CD4-positive, alpha-beta T cell treated with Interleukin-15 for 1 hour (primary cell): ENCODE measurements around the gene SLC15A3.

ENCODE experiments used
- DNase-seq: peaks from one replicate; pipeline ENCODE4 v3.0.0-alpha.2; 2020

SLC15A3 gene

DNA sequence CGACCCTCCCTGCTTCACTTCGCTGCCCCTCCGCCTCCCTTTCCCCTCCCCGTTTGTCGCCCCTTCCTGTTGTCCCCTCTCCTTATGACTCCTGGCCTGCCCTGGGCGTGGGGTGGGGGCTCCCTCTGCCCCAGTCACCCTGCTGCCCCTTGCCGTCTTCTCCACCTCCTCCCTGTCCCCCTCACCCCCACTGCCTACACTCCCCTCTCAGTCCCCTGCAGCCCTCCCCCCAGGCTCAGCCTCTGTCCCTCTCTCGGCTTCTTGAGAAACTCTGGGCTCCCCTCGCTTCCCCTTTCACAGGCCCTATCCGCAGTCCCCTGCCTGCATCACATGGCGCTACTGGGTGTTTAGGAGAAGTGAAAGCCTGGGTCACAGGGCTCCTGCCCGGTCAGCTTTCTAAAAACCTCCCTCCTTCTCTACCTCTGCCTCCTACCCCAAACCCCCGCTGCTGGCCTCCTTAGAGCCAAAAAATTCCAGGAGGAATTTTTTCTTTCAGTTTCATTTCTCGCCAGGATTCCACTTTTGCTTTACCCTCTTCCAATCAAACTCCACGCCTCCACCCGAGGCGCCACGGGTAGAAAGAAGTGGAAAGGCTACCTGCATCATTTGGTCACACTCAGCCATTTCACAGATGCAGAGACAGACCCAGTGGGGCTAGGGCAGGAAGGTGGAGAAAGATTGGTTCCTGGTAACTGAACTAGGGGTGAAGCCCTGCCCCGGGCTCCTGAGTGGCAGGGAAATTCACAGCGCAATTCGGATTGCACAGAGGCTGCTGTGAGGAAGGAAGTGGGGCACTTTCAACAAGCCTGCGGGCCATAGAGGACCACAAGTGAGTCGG, at the start of gene SLC15A3:
TSS of gene SLC15A3 (minus strand) at position 273 of the 838 bp plus-strand sequence. CDS start 625 bp downstream, outside the sequence.
- DNase-seq: peak; percentile 87

DNA sequence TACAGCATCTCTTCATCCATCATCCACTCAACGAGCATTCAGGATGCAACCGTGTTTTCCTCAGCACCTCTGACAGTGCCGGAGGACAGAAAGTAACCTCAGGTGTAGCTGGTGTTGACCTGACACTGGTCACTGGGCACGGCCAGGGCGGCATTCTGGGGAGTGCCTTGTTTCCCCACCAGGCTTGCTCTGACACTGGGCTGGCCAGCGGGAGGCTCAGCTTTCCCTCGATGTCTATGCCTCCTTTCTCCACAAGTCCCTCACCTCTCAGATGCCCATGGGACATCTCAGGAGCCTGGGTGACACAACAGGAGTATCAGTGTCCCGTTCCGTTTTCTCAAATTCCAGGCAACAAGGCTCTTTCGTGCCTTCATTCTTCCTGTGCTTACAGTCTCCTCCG, 48.5 kb upstream of the SLC15A3 start:
- DNase-seq: no peak

DNA sequence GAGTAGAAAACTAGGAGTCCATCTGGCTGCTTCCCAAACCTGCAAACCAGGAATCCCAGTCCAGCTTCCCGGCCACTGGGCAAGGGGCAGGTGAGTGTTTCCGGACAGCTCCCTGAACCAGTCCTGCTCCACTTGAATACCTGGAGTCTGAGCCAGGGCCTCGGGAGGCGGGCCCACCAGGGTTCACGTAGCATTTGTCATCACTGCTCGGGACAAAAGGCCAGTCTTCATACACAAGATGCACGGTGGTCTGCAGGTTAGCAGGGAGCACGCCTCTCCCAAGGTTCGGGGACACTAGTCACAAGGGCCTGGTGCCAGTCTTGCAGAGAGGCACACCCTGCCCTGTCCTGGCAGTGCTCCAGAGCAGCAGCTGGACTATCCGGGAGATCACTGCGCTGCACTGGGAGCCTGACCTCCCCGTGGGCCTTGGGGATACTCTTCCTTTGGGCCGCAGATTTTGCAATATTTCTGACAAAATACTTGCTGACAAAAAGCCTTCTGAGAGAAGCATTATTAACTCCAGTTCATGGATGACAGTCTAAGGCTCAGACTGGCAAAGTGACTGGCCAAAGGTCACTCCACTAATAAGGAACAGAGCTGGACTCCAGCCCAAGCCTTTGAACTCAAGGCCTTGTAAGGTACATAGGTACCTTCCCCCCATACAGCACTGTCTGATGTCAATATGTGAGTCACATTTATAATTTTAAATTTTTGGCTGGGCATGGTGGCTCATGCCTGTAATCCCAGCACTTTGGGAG, 44.6 kb upstream of the SLC15A3 start:
- no peak for DNase-seq

DNA sequence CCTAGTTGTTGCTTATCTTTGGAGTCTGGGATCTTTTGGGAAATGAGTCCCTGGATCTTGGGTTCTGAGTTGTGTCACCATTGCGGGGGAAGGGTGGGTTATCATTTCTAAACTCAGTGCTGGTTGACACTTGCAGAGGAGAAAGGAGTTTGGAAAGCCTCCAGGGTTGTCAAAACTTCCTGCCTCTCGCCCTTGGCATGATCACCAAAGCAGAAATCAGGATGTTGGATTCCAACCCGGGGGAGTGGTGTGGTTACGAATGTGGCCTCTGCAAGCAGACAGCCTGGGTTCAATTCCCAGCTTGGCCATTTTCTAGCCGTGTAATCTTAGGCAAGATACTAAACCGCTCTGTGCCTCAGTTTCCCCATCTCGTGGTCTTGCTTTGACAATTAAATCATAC, 43.8 kb upstream of the SLC15A3 start:
- DNase-seq: no peak

DNA sequence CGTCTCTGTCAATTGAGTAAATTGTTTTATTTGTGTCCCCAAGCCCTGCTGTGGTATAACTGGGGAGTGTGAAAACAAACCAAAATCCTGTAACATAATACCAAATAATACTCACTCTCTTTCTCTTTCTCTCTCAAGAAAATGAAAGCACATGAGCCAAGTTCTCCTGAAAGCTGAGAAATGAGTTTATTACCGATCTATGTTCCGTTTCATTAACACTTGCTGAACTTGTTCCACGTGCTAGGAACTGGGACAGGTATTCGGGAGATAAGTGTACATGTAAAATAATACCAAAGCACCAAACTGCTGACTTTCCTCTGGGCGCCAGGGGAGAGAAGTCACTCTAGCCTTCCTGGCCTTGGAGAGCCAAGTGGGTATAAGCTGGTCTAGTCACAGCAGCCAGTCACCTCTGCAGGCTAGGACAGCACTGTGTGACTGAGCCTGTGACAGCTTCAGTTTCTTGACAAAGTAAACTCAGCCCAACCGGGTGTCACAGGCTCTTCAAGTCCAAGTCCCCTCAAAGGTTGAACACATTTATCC, 42.6 kb upstream of the SLC15A3 start:
- DNase-seq: no peak

DNA sequence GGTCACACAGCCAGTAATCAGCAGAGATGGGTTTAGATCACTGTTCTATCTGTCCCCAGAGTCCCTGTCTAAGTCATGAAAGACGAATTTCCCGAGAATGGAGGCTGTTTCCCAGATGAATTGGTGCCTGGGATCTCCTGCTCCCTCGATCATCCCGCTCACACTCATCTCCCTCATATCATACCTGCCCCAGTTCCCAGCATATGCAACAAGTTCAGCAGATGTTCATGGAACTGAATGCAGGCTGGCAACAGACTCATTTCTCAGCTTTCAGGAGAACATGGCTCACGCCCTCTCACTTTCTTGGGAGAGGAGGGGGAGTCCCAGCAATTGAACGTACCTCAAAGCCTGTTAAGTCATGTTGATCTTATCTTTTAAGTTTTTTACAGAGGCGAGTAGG, 41.6 kb upstream of the SLC15A3 start:
- DNase-seq: no peak

DNA sequence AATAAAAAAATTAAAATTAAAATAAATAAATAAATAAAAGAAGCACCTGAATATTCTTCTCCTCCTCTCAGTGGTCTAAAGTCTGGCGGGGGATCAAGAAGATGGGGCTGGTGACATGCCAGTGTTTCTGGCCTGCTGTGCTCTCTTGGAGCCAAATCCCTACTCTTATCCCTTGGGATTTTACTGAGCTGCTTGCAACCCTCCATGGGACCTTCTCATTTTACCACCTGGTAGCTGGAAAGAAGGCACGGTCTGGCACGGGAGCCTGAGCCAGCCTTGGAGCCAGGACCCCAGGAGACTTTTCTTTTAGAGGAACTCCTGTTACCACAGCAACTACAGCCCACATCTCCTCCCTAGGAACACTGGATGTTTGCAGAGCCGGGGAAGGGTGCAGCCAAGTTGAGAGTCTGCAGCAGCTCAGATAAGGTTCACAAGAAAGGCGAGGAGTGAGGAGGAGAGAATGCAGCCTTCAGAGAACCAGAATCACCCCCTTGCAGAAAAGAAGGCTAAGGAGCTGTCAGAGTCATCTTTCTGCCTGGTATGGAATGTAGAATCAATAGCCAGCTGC, 41.0 kb upstream of the SLC15A3 start:
- no peak for DNase-seq

DNA sequence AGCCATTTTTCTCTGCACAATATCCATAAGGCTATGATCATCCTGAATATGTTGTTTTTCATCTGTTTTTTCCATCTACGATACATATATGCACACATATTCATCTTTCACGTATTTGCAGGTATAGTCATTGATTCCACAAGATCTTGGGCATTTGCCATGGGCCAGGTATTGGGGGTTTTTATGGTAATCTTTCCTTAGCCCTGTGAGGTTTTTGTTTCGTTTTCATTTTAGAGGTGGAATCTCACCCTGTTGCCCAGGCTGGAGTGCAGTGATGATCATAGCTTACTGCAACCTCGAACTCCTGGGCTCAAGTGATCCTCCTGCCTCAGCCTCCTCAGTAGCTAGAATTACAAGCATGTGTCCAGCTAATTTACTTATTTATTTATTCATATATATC, 39.5 kb upstream of the SLC15A3 start:
- DNase-seq: no peak

DNA sequence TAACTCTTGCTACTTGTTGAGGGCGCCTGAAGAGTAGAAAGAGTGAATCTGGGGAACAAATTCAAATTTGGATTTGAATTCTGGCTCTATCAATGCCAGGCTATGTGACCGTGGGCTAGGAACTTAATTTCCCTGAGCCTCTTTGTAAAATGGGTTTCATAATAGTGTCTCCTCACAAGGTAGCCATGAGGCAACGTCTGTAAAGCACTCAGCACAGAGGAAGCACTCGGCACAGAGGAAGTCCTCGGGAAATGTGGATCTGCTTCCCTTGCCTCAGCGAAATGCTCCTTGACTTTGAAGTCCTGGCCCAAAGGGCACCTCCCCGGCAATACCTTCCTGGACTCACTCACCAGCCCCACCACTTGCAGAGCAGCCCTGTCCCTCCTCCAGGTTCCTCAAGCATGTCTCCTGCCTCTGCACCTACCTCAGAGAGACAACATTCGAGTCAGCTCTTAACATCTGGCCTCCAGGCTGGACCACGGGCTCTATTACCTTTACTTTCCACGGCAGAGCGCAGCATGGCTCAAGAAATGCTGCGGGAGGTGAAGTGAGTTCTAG, 37.2 kb upstream of the SLC15A3 start:
- DNase-seq: no peak

DNA sequence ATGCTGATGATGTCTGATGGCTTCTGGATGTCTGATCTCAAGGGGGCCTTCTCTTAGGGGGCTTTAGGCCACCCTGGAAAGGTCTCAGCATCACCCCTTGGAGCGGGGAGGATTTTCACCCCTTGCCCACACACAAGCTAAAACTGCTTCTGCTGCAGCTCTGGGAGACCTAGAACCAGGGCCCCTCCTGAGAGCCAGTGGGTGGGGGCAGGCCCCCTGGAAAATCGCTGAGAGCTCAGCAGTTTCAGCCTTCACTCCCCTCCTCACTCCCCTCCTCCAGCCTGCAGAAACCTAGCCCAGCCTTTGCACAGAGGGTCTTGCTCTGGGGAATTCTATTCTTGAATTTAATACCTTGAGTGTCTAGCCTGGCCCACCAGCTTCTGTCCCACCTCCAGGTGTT, 36.7 kb upstream of the SLC15A3 start:
- no peak for DNase-seq

DNA sequence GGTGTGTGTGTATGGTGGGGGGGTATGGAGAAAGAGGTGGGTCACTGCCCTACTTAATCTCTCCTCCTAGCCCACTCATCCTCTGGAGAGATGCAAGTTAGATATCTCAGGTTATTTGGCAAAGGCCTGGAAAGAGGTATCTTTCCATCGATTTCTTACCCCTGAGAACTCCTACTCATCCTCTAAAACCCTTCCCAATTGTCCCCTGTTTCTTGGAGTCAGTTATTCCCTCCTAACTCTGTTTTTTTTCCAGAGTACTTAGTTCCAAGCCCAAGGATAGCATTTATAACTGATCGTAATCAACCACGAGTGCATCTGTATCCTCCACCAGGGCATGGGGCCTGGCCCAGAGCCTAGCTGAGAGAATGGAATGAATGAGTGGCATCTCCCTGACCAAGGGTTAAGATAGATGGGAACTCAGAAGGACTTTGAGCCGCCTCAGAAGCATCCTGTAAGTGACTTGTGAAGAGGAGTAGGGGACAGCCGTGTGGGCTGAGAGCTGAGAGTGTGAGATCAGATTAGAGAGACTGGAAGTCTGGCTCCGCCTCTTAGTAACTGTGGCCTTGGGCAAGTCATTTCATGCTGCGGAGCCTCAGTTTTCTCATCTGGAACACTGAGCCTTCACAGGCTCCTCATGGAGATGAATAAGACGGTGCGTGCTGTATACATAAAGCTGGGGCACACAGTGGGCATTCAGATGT, 35.8 kb upstream of the SLC15A3 start:
- DNase-seq: peak; percentile 51

DNA sequence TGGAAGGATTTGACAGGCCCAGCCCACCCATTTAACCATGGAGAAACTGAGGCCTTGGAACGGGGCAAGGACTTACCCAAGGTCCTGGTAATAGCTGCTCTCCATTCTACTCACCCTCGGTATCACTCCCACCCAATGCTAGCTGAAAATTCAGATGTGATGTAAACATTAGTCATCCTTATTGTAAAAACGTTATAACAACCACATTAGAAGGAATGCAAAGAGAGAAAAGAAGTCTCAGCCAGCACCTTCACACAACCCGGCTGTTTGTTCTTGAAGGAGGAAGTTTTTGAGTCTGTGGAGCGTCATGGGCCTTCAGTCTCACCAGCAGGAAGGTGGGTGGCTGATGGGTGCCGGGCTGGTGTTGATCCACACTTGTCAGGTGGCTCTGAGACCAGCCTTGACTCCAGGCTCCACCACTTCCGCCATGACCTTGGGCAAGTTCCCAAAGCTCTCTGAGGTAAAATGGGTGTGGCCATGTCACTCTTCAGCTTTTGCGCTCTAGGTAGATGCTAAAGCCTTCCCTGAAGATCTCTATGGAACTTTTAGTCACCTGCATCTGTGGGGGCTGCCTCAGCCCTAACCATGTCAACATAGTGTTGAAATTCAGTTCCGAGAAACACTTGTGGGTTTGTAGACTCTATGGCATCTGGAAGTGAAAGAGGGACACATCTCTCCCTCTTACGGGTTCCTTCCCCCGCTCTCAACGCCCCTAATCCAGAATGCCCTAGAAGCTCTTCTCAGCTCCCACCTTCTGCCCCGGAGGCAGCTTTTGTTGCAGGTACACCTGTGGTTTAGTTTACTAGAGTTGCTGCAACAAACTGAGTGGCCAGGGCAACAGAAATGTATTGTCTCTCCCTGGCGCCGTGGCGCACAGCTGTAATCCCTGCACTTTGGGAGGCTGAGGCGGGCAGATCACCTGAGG, 34.3 kb upstream of the SLC15A3 start:
- peak; percentile 94 for DNase-seq

DNA sequence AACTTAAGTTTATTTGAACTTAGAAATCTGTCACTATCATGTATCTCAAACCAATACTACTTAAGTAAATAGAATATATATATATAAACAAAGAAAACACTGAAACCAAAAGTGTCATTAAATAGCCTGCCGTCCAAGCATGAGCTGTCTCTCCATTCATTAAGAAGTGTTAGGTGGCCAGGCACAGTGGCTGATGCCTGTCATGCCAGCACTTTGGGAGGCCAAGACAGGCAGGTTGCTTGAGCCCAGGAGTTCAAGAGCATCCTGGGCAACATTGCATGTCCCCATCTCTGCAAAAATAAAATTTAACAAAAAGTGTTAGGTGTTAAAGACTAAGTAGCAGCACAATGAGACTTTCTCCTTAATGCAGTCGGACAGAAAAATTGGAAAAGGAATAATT, 33.5 kb upstream of the SLC15A3 start:
- no peak for DNase-seq

DNA sequence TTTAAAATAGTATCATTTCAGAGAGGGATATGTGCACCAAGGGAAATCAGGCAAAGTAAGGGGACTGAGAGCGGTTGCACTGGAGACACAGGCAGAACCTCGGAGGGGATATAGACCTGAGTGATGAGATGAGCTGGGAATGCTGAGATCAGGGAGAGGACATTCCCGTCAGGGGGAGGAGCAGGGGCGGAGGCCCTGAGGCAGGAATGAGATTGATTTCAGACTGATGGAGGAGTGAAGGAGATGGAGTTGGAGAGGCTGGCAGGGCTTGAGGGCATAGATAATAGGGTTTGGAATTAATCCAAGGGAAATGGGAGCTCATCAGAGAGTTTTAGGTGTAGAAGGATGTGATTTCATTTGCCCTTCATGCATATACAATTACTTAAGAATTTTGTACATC, 32.7 kb upstream of the SLC15A3 start:
- no peak for DNase-seq

DNA sequence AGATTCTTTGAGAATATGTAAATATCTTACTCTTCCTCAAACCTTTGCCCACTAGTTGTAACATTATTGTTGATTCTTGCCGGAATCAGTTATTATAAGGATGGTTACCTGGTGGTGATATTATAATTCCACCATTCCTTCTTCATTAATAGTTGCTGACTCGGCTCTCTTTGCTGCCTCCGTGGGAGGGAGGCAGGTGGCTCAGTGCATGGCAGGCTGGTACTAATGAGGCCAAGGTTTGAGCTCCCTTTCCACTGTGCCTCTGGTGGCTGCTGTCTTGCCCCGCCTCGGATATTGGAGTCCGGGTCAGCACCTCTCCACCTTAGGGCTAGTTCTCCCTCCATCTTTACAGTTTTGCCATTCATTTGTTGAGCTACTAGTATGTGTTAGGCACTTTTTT, 32.2 kb upstream of the SLC15A3 start:
- DNase-seq: no peak

DNA sequence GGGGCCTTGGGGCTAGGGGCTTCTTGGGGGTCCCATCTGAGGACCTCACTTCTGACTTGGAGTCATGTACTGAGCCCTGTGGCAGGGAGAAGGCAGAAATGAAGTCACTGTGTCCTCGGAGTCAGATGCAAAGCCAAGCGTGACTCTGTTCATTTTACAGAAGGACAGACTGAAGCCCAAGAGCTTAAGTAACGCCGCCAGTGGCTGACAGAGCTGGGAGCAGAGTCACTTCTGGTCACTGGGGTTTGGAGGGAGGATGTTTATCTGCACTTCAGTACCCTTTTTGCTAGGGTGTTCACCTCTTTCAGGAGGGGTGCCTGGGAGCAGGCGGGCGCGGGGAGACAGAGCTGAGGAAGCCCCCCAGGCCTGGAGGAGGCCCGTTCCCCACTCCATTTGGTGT, 30.2 kb upstream of the SLC15A3 start:
- no peak for DNase-seq

DNA sequence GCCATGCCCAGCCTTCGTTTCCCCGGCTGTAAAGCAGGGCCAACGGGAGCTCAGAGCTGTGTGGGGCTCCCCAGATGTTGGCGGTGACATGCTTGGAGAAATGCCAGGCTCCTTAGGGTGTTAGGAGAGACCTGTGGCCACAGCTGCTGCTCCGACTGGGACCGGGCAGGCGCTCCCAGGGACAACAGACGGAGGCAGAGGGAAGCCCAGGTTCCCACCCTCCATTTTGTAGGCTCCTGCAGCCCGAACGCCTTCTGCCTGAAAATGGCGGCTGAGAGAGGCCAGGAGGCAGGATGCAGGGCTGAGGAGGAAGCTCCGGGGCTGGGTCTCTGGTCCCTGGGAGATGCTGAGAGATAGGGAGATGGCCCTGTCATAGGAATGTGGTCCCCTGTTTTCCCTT, 29.5 kb upstream of the SLC15A3 start:
- DNase-seq: no peak

DNA sequence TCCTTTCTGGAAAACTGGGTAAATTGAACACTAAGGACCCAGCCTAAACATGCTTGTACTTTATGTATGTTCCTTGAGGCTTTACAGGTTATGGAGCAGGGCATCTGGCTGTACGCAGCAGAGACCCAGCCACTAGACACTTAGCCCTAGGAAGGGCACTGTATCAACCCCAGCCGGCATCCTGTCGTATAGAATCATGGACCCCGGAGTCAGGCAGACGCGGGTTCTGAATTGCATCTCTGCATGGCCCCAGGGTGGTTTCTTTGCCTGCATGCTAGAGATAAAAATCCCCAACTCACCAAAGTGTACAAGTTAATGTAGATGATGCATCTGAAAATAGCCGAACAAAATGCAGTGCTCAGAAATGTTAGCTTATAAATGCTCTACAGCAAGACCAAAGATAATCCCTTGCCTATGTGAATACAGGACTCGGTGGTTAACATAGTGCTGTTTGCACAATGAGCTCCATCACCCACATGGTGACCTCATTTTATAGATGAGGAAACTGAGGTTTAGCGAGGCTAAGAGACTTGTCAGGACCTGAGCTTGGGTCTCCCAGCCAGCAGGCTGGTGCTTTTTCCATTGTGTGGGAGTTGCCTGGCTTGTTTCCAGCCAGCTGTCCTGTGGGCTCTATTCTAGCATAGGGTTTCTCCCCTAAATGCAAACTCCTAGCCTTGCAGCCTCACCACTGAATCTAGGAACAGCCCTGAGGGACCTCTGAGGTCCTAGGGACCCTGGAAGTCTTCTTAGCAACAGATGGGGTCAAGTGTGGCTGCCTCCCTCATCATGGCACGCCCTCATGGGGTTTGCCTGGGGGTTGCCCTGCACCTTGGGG, 26.8 kb upstream of the SLC15A3 start:
- no peak for DNase-seq

DNA sequence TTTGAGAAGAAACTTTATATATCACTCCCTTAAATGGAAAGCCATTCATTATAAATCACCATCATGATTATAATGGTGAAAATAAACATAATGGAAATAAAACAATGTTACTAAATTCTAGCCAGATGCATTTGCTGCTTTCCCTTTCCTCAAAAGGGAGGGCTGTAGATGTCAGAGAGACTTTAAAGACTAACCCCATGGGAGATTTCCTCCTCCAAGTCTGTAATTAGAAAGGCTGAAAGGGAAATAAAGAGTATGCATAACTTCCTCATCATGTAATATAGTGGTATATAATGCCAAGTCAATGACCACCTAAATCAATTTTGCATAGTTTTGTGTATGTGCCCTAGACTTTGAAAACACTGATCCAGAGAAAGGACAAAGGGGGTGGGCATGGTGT, 25.9 kb upstream of the SLC15A3 start:
- no peak for DNase-seq

DNA sequence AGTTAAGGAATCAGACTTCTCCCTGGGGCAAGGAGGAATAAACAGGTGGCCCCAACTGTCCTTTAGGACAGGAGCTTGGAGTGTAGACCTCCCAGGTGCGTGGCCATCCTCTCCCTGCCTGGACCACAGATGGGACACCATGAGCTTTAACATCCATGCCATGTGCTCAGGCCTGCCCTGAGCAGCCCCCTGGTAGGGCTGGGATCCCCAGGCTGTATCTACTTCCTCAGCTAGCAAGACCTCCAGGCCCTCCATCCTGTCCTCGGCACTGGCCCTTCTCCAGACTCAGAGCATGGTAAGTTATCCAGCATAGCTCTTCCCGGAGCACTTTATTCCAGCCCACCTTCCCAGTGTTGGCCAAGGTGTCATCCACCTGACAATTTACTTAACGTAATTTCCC, 25.2 kb upstream of the SLC15A3 start:
- DNase-seq: no peak

DNA sequence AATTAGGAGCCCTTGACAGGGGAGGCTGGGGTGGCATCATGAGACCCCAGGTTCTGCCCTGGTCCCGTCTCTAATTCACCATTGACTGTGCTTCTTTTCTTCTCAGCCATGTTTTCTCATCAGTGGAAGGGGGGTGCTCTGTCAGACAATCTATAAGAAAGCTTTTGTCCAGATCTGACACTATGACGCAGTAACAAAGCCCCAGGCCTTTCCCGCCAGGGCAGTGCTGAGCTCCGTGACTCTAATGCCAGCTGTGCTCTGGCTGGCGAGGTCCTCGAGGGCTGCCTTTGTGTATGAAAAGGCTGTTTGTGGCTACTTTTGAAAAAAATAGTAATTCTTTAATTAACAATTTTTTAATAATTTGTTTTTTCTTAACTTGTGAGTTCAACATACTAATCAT, 22.8 kb upstream of the SLC15A3 start:
- no peak for DNase-seq
